ENCODE measurements around the gene KRT15. TPM values are rescaled to one million over a fixed set of nuclear protein-coding genes. Genes with fewer than 3 reads are reported as not detected.
A peak's percentile ranks its signal among the peaks of the same experiment; 100 is the strongest.

Gene KRT15
- polyA plus RNA-seq, 3 donors: 0.03 TPM; not detected in 2

GRCh38 chr17:41476866-41477815 lies 41.5 kb downstream of the KRT15 start:
- Histone ChIP-seq H3K4me1 (ENCODE audit: control insufficient read depth in 1 of 2, insufficient read depth in 2 of 2, low read length in 2 of 2) (peaks cover 9 to 10% of the 10 kb centered on the region in 2 donors), H3K9me3 (replicated peaks in 1 of 2; ENCODE audit: control insufficient read depth in 1 of 2, insufficient read depth in 1 of 2, low read length in 2 of 2) (no peaks in the 10 kb centered on the region), H3K79me2 (ENCODE audit: insufficient read depth, low read length) (no peaks in the 10 kb centered on the region), H2AFZ (ENCODE audit: insufficient read depth, low read depth, low read length, poor library complexity, severe bottlenecking) (no peak overlapping the region), H4K20me1 (ENCODE audit: insufficient read depth, low read length) (no peaks in the 10 kb centered on the region), H3K4me2 (replicated peaks; ENCODE audit: extremely low read depth, low read length, poor library complexity, severe bottlenecking) (no peak overlapping the region), H3K36me3 (replicated peaks in 1 of 2; ENCODE audit: control insufficient read depth in 1 of 2, insufficient read depth in 2 of 2, low read length in 2 of 2) (no peaks in the 10 kb centered on the region), H3K9ac (ENCODE audit: insufficient read depth, low read length, poor library complexity, severe bottlenecking) (no peak overlapping the region), H3K4me3 (replicated peaks in 1 of 3; ENCODE audit: low read depth in 2 of 3, low read length in 3 of 3) (no peak overlapping the region), H3K27me3 (ENCODE audit: control insufficient read depth in 2 of 2, insufficient read depth in 2 of 2, low read length in 2 of 2) (no peaks in the 10 kb centered on the region), H3K27ac (ENCODE audit: low read depth in 1 of 2, low read length in 2 of 2) (no peak overlapping the region)
- DNase-seq: no peak
- intact Hi-C loops (cut with micrococcal nuclease): no loop called here
- Mint-ChIP-seq H3K27ac (peak overlapping the region in 1 of 7 donors; percentile 77), H3K4me1 (peaks cover 10% of the 10 kb centered on the region), H3K27me3 (ENCODE audit: low read depth in 3 of 3) (peaks cover 4 to 10% (median 4%) of the 10 kb centered on the region in 3 donors), H3K4me3 (no peak overlapping the region), H3K9me3 (peaks cover 0 to 3% (median 2%) of the 10 kb centered on the region in 7 donors), H3K36me3 (no peaks in the 10 kb centered on the region)
- TF ChIP-seq CTCF (IDR thresholded peaks at IDR 0.05): no peak
- WGBS (ENCODE audit: insufficient coverage): 90% methylated on average over 21 of the region's 22 CpGs

- TF ChIP-seq CTCF (IDR thresholded peaks at IDR 0.05): no peak
- Histone ChIP-seq H3K27me3 (ENCODE audit: control insufficient read depth in 2 of 2, insufficient read depth in 2 of 2, low read length in 2 of 2) (no peaks in the 10 kb centered on the region), H3K27ac (ENCODE audit: low read depth in 1 of 2, low read length in 2 of 2) (no peak overlapping the region), H3K36me3 (replicated peaks in 1 of 2; ENCODE audit: control insufficient read depth in 1 of 2, insufficient read depth in 2 of 2, low read length in 2 of 2) (no peaks in the 10 kb centered on the region), H3K4me1 (ENCODE audit: control insufficient read depth in 1 of 2, insufficient read depth in 2 of 2, low read length in 2 of 2) (peaks cover 8 to 9% of the 10 kb centered on the region in 2 donors), H3K9ac (ENCODE audit: insufficient read depth, low read length, poor library complexity, severe bottlenecking) (no peak overlapping the region), H3K79me2 (ENCODE audit: insufficient read depth, low read length) (no peaks in the 10 kb centered on the region), H2AFZ (ENCODE audit: insufficient read depth, low read depth, low read length, poor library complexity, severe bottlenecking) (no peak overlapping the region), H3K4me3 (replicated peaks in 1 of 3; ENCODE audit: low read depth in 2 of 3, low read length in 3 of 3) (no peak overlapping the region), H3K9me3 (replicated peaks in 1 of 2; ENCODE audit: control insufficient read depth in 1 of 2, insufficient read depth in 1 of 2, low read length in 2 of 2) (no peaks in the 10 kb centered on the region), H3K4me2 (replicated peaks; ENCODE audit: extremely low read depth, low read length, poor library complexity, severe bottlenecking) (no peak overlapping the region), H4K20me1 (ENCODE audit: insufficient read depth, low read length) (no peaks in the 10 kb centered on the region)
- Mint-ChIP-seq H3K27me3 (ENCODE audit: low read depth in 3 of 3) (peaks cover 4 to 10% (median 4%) of the 10 kb centered on the region in 3 donors), H3K36me3 (no peaks in the 10 kb centered on the region), H3K9me3 (peaks cover 0 to 12% (median 2%) of the 10 kb centered on the region in 7 donors), H3K4me3 (no peak overlapping the region), H3K27ac (no peak overlapping the region), H3K4me1 (peaks cover 9% of the 10 kb centered on the region)
- no peak for DNase-seq
- 95% methylated on average over 4 of the region's 4 CpGs for WGBS (ENCODE audit: insufficient coverage)
- intact Hi-C loops (cut with micrococcal nuclease): no loop called here
These were observed 43.3 kb downstream of the KRT15 start for GRCh38 chr17:41475421-41475820.
